T-helper 1 cell treated with Interleukin-12 subunit alpha and Interleukin-12 subunit beta and Interleukin-4 antibody, amounts not matched to agents 30 ng/mL and 1 ng/mL, for 36 hours (primary cell): ENCODE results near the gene PLCG2. TPM values are rescaled to one million over a fixed set of nuclear protein-coding genes. Genes with fewer than 3 reads are reported as not detected.
"Not testable (repeated sequence)": the region's sequence is repeated elsewhere in the genome, so short reads cannot be mapped to it uniquely, and the experiment has no call there.

ENCODE experiments used
- intact Hi-C: fragments of 100-400 bp; cut with micrococcal nuclease; formaldehyde crosslinking; loops from one replicate; pipeline ENCODE4 v1.15.1; 2024
- total RNA-seq: library from RNA; stranded (reverse); gene quantifications from 2 replicates; pipeline ENCODE4 v1.2.3, GENCODE V29; 2022

The PLCG2 gene
- total RNA-seq, 1 donor from 2014 or later: 13.3 TPM

- intact Hi-C loops: no loop called here
Measured at GRCh38 chr16:81975637-81976036, 196.5 kb downstream of the PLCG2 start.

- intact Hi-C loops: not testable (repeated sequence)
Measured at GRCh38 chr16:81977335-81977942, 198.3 kb downstream of the PLCG2 start.

- intact Hi-C loops: no loop called here
Measured at GRCh38 chr16:81987121-81987520, 208.0 kb downstream of the PLCG2 start.

GRCh38 chr16:81987706-81988105 lies 208.6 kb downstream of the PLCG2 start:
- intact Hi-C loops: no loop called here

GRCh38 chr16:81992859-81993258 lies 213.8 kb downstream of the PLCG2 start:
- intact Hi-C loops: no loop called here

GRCh38 chr16:81994485-81994884 lies 215.4 kb downstream of the PLCG2 start:
- intact Hi-C loops: no loop called here

- intact Hi-C loops: no loop called here
Measured at GRCh38 chr16:81995651-81996050, 216.6 kb downstream of the PLCG2 start.

GRCh38 chr16:81996664-81997509 lies 217.8 kb downstream of the PLCG2 start:
- intact Hi-C loops: no loop called here

- intact Hi-C loops: no loop called here
Measured at GRCh38 chr16:81997738-81998137, 218.6 kb downstream of the PLCG2 start.

- intact Hi-C loops: no loop called here
Measured at GRCh38 chr16:82002831-82003230, 223.7 kb downstream of the PLCG2 start.

GRCh38 chr16:82004601-82005000 lies 225.5 kb downstream of the PLCG2 start:
- intact Hi-C loops: no loop called here

GRCh38 chr16:82005027-82005830 lies 226.1 kb downstream of the PLCG2 start:
- intact Hi-C loops: no loop called here

GRCh38 chr16:82006036-82006435 lies 226.9 kb downstream of the PLCG2 start:
- intact Hi-C loops: no loop called here

- intact Hi-C loops: no loop called here
Measured at GRCh38 chr16:82007189-82007588, 228.1 kb downstream of the PLCG2 start.

GRCh38 chr16:82008957-82009592 lies 230.0 kb downstream of the PLCG2 start:
- intact Hi-C loops: no loop called here

- intact Hi-C loops: loop anchor here (5.0 to 10.0 kb wide), 2 partner anchors 695 to 1798 kb away; partner anchors contain the start of genes GAN and HSBP1
Measured at GRCh38 chr16:82009789-82010188, 230.7 kb downstream of the PLCG2 start.

GRCh38 chr16:82010649-82011048 lies 231.6 kb downstream of the PLCG2 start:
- intact Hi-C loops: loop anchor here (1.0 to 10.0 kb wide), 3 partner anchors 160 to 1797 kb away; partner anchors contain the start of genes GAN, HSBP1 and MPHOSPH6

GRCh38 chr16:82011199-82011641 lies 232.1 kb downstream of the PLCG2 start, which contains the start of gene SDR42E1:
SDR42E1 (minus strand) TSS chr16:82011470; CDS start chr16:82000858, 10,612 bp downstream.
- intact Hi-C loops: loop anchor here (1.0 to 10.0 kb wide), 3 partner anchors 159 to 1796 kb away; partner anchors contain the start of genes GAN, HSBP1 and MPHOSPH6
